ENCODE results near the gene ART3. TPM values are rescaled to one million over a fixed set of nuclear protein-coding genes. Genes with fewer than 3 reads are reported as not detected.

The ART3 gene
- total and polyA plus RNA-seq, 9 of the 15 experiments (the other 6 are each of a cell fraction or from before 2014, with no cell fraction given) = 0.69 to 1.4 (median 1.1) TPM; not detected in 1

GRCh38 chr4:76028350-76028765 is 46.2 kb upstream of the ART3 start:
- in situ Hi-C loops (cut with MboI) = no loop called here
- whole genome bisulfite sequencing (ENCODE audit: insufficient coverage, low coverage, missing lambda C conversion rate) = 4% methylated on average over 6 of the region's 6 CpGs
- Histone ChIP-seq H3K36me3 (ENCODE audit: control insufficient read depth, insufficient read depth, low read length) (no peaks in the 10 kb centered on the region), H3K4me1 (replicated peaks in 1 of 2; ENCODE audit: control insufficient read depth in 2 of 2, insufficient read depth in 2 of 2, low read length in 2 of 2) (no peaks in the 10 kb centered on the region; a peak in 1 of 5 replicates), H3K27me3 (ENCODE audit: control insufficient read depth in 2 of 2, insufficient read depth in 2 of 2, low read length in 2 of 2) (peaks cover 0 to under 1% of the 10 kb centered on the region in 2 experiments; a peak in 1 of 5 replicates), H3K9ac (ENCODE audit: insufficient read depth in 1 of 2, low read depth in 2 of 2, low read length in 2 of 2) (no peak overlapping the region), H3K9me3 (replicated peaks; ENCODE audit: control insufficient read depth, insufficient read depth, low read depth, low read length) (no peaks in the 10 kb centered on the region), H3K79me2 (ENCODE audit: control insufficient read depth, insufficient read depth, low read length) (no peaks in the 10 kb centered on the region), H4K20me1 (replicated peaks; ENCODE audit: control insufficient read depth, insufficient read depth, low read length) (no peaks in the 10 kb centered on the region), H3K4me2 (ENCODE audit: insufficient read depth, low read length) (no peak overlapping the region), H3K4me3 (no peak overlapping the region), H2AFZ (ENCODE audit: low read depth, low read length) (peak overlapping the region; percentile 55), H3K9me1 (ENCODE audit: control insufficient read depth, insufficient read depth, low read length) (no peaks in the 10 kb centered on the region), H3K27ac (ENCODE audit: extremely low read depth, low read depth, low read length) (no peak overlapping the region)
- CTCF ChIA-PET (ENCODE audit: low intra/inter-chr PET ratio) = no interaction called here
- DNase-seq (ENCODE audit: extremely low read depth in 1 of 4, low spot score in 3 of 4) = no peak
- POLR2A ChIA-PET = interaction anchor here (0.9 kb wide), 1 partner anchor 9 kb away, joined by 3 read pairs; no protein-coding TSS in a partner anchor
- no TSS peak for BruUV-seq (replicated peaks)
- no peak for ATAC-seq
- FAIRE-seq = no peak
- intact Hi-C loops (cut with micrococcal nuclease) = no loop called here
- TF ChIP-seq ZNF232 (CRISPR knock-in tag; IDR thresholded peaks at IDR 0.05) (no peak), PPARD (CRISPR knock-in tag; IDR thresholded peaks at IDR 0.05) (no peak), SNRNP70 (optimal IDR thresholded peaks at IDR 0.05; ENCODE audit: low read depth, low read length) (no peak), PBX2 (CRISPR knock-in tag; IDR thresholded peaks at IDR 0.05; ENCODE audit: low read depth) (no peak), PBX2 (tag; conservative IDR thresholded peaks at IDR 0.05; ENCODE audit: low read depth) (peak; percentile 63), SOX6 (IDR thresholded peaks at IDR 0.05) (peak; percentile 48; the same call in 1 of the 2 replicates), MCM3 (IDR thresholded peaks at IDR 0.05) (no peak), KAT2B (IDR thresholded peaks at IDR 0.05; ENCODE audit: low read depth, low read length) (no peak), NFIC (IDR thresholded peaks at IDR 0.05) (peak; percentile 90), THRB (CRISPR knock-in tag; conservative IDR thresholded peaks at IDR 0.05) (no peak), CHD2 (IDR thresholded peaks at IDR 0.05; ENCODE audit: low read depth, low read length) (no peak), MEIS2 (IDR thresholded peaks at IDR 0.05; ENCODE audit: partially characterized antibody) (peak; percentile 69), RBBP5 (IDR thresholded peaks at IDR 0.05; ENCODE audit: borderline replicate concordance, insufficient read depth, low read length, poor library complexity, severe bottlenecking) (no peak), GTF2A2 (tag; IDR thresholded peaks at IDR 0.05) (no peak), ZNF175 (CRISPR knock-in tag; IDR thresholded peaks at IDR 0.05; ENCODE audit: low read depth) (0 out of 2 replicates have a peak, but pooled peaks have one; percentile 29), NR4A1 (CRISPR knock-in tag; IDR thresholded peaks at IDR 0.05) (no peak), NR4A1 (tag; IDR thresholded peaks at IDR 0.05) (no peak), MAZ (CRISPR knock-in tag; conservative IDR thresholded peaks at IDR 0.05 in 1 of 2, IDR thresholded peaks at IDR 0.05 in 1 of 2) (no peak), KAT8 (IDR thresholded peaks at IDR 0.05; ENCODE audit: low read depth) (no peak), FOXO4 (CRISPR knock-in tag; IDR thresholded peaks at IDR 0.05) (no peak)
